ENCODE data around the gene KANSL1L.
A peak's percentile ranks its signal among the peaks of the same experiment; 100 is the strongest.

Gene KANSL1L

DNA sequence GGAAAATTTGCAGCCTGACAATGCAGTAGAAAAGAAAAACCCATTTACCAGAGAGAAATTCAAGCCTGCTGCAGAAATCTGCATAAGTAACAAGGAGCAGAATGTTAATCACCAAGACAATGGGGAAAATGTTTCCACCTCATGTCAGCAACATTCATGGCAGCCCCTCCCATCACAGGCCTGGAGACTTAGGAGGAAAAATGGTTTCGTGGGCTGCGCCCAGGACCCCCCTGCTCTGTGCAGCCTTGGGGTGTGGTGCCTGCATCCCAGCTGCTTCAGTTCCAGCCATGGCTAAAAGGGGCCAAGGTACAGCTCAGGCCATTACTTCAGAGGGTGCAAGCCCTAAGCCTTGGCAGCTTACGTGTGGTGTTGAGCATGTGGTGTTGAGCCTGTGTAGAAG is 115.4 kb downstream of the KANSL1L start:
- no peak for DNase-seq

DNA sequence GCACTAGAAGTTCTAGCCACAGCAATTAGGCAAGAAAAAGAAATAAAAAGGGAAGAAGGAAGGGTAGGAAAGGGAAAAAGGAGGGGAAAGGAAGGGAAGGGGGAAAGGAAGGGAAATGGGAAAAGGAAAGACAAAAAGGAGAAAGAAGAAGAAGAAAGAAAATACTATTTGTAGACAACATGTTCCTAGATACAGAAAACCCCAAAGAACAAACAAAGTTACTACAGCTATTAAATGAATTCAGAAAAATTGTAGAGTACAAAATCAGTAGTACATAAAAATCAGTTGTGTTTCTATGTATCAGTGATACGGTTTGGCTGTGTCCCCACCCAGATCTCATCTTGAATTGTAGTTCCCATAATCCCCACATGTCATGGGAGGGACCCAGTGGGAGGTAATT is 116.5 kb downstream of the KANSL1L start:
- DNase-seq: no peak

DNA sequence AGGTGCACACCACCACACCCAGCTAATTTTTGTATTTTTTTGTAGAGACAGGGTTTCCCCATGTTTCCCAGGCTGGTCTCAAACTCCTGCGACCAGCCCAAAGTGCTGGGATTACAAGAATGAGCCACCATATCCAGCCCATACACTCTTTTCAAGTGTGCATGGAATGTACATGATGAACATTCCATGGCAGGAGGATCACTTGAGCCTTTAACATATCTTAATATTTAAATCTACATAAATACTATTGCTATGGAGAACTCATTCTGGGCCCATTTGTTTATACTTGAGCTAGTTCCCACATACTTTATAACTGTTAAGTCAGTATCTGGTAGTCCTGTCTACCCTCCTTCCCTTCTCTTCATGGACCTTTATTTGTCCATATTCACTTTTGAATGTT is 120.3 kb downstream of the KANSL1L start:
- DNase-seq: no peak

DNA sequence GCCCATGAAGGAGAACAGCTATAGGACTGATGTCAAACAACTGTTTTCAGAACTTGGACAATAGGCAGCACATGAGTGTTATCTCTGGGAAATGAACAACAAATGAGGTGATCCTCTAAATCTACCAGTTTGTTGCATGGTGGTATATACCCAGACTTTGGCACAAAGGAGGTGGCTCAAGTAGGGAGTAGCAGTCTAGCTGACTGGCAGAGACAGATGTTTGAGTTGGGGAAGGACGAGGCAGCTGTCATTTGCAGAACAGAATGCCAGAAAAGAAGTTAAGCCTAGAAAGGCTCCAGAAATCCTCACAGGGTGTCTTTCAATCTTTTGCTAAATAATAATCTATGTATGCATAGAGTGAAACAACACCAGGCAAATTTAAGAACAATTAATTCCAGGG is 121.4 kb downstream of the KANSL1L start:
- no peak for DNase-seq

DNA sequence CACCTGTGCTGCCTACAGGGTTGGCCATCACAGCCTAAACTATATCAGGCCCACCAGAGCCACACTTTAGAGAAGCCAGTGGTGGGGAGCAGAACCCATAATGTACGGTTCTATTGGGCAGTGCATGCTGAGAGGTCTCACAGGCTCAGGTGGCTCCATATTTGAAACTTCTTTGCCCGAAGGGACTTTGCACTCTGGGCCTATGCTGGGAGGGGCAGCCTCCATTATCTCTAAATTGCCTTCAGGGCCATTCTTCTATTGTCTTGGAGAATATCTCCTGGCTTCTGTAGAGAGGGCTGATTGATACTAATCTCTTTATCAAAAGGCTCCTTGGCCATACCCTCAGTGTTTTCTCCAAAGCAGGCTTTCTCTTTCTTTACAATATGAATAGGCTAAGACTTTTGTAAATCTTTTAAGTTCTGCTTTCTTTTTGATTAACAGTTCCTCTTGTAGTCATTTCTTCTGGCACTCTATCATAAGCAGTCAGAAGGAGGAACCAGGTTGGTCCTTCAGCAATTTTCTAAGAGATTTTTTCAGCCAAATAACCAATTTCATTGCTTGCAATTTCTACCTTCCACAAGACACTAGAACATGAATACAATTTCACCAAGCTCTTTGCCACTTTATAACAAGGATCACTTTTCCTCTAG is 124.2 kb downstream of the KANSL1L start:
- DNase-seq: no peak

DNA sequence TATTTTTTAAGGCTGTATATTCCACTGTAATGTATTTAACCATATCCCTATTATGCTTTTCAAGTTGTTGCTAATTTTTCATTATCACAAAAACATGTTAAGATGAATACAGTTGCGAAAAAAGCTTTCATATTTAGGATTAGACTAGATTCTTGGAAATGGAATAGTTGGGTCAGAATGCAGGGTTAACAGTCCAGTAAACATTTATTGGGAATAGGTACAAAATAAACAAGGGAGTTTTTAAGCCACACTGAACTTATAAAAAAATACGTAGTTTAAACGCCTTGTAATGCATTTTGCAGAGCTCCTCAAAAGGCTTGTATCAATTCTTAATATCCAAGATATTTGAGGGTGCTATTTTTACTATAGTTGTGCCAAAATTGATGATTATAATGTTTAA is 133.1 kb downstream of the KANSL1L start:
- DNase-seq: no peak

DNA sequence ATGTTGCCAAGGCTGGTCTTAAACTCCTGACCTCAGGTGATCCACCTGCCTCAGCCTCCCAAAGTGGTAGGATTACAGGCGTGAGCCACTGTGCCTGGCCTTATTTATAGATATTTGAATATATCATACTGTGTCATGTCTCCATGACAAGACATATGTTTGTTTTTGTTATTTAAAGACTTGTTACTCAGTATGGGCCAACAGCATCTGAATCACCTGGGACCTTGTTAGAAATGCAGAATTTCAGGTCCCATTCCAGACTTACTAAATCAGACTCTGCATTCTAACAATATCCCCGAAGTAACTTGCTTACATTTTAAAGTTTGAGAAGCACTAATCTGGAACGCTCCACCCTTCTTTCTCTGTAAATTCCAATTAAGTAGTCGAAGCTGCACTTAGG is 135.5 kb downstream of the KANSL1L start:
- DNase-seq: no peak

DNA sequence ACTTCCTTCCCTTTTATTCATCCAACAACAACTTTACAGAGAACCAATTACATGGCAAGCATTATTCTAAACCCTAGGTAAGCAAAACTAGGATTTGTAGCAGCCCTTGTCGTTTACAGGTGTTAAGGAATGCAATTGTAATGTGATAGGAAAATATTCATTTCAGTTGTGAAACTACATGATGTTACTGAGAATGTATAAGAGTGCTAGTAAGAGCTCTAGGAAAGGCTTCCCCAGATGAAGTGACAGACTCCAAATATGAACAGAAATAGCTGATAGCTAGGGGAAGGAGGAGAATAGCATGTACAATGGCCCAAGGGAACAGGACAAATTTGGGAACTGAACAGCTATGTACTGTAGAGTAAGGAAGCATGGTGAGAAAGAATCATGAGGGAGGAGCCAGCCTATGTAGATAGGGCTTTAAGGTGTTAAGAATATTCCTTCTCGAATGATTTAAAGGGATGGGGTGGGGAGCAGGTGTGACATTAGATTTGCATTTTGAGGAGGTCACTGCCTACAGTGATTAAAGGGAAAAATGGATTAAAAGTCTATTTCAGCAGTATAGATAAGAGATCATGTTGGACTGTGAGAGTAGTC is 137.0 kb downstream of the KANSL1L start:
- no peak for DNase-seq

DNA sequence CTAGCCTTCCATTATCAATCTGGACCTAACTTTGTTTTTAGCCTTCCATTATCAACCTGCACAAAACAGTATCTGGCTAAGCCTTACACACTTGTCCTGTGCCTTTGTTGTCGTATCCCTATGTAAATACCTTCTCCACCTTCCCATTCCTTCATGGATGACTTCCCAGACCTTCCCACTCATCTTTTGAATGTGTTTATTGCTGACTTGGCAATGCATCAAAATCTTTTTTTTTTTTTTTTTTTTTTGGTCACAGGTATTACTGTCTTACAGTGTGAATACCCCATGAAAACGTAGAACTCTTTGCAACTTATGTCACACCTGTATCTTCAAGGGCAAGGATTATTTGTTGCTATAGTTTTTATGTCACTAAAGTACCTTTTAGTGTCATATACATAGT is 143.0 kb downstream of the KANSL1L start:
- DNase-seq: no peak

DNA sequence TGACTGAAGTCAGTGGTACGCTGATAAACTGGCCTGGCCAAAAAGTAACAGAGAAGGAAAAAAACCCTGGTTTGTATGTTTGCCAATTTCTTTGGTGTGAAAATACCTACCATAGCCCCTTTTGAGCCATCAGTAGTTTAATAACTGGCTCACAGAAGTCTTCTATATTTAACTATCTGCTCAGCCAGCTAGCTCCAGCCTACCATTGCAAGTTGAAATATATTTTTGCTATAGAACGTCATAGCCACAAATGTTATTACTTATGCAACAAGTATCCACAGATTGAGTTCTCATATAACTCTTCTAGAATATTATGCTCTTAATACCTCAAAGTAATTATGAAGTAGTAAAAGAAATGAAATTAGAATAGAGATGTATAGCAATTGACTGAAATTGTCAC is 143.6 kb downstream of the KANSL1L start:
- no peak for DNase-seq

DNA sequence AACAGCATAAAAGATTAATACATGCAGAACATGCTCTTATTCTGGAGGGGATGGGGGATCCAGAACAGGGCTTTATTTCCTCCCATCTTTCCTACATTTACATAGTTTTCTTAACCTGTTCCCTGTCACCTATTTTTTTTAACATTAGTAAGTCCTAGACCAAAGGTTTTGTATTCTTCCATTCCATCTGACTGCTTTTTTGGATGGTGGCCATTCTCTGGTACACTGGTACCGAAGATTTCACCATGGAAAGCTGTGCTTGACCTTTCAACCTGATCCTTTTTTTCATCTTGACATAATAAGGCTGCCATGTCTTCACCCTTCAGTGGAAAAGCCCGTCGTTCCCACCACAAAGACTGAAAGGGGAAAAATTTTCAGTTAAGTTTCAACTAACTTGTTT is 148.4 kb downstream of the KANSL1L start:
- no peak for DNase-seq

DNA sequence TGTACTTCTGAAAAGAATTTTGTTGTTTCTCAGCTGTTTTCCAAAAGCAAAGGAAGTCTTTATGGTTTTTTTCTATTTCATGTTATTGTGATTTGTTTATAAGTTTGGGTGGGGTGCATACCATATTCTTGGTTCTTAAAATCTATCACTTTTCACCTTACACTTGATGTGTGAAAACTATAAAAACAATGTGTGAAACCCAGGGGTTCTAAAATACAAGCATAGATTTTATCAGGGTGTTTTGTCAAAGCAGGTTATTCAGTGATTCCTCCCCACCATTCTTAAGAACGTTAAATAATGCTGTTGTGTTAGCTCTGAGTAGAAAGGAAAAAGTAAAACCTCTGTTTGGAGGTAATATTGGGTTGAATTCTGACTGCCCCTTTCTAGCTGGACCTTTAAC is 151.1 kb downstream of the KANSL1L start:
- DNase-seq: no peak

DNA sequence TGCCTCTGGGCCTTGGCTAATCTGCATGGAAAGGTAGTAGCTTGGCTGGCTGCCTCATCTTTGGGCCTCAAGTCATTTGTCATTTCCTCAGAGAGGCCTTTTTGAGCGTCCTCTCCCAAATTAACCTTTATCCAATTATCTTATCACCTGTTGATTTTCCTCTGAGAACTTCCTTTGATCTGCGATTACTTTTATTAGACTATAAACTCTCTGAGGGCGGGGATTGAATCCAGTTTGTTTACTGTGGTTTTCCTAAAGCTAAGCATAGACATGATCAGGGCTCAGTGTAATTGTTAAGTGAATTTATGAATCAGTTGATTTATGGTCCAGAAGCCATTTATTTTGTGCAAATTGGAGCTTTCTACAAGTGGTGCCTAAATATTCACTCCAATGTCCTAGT is 161.3 kb downstream of the KANSL1L start:
- DNase-seq: no peak

DNA sequence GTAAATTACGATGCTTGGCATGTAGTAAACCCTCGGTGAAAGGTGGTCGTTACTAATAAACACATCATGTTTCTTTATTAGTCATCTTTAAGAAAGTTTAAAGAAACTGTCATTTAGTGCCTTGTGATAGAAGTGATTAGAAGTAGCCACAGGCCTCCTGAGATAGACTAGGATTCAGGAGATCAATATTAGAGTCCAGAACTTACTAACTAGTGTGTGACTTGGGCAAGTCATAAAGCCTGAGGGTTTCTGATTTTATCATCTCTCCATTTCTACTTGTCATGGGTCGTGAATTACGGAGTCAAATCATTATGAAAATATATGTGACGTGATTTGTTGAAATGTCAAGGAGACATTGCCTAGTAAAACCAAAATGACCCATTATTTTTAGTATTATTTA is 162.1 kb downstream of the KANSL1L start:
- DNase-seq: no peak

DNA sequence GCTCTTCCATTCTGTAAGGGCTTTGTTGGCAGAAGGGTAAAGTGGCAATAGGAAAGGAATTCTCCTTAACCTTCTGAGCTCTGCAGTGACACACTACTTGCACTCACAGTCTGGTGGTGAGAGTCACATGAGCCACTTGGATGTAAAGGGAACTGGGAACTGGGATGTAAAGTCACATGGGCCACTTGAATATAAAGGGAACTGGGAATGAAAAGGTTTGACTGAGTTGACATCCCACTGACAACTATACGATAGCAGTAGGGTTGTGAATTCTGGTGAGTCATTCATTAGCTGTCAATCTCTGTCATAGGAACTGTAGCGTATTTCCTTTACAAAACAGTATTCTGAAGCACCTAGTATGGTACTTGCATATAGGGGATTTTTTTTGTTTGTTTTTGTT is 163.3 kb downstream of the KANSL1L start:
- no peak for DNase-seq

DNA sequence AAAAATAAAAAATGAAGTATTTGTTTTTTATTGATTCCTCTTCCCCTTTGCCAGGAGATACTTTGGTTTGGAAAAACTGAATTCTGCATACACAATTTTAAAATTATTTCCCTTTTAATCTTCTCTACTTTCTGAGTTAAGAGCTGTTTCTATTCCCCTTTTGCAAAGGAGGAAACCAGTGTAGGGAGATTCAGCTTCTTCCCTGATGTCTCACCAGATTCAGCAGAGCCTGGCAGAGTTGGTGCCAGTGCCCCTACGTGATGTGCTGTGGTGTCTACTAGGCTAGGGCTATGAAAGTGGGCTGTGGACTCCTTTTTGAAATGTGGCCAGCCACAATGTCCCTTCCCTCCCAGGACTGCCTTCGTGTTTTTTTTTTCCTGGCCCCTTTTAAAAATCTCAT is 166.3 kb downstream of the KANSL1L start:
- DNase-seq: no peak

DNA sequence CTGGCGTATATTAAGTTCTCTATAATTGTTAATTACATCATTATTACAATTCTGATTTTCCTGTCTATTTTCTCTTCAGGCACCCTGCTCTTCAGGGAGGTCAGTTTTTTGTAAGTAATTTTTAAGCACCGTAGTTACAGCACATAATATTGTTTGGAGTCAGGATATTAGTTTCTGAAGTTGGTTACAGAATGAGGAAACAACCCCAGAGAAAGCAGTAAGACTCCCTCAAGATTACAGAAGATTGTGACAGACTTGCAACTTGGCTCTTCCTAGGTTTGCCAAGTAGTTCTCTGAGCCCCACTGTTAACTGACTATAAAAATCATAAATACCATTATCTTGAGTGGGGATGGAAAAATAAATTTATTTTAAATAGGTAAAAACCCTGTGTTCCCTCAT is 167.8 kb downstream of the KANSL1L start:
- no peak for DNase-seq

DNA sequence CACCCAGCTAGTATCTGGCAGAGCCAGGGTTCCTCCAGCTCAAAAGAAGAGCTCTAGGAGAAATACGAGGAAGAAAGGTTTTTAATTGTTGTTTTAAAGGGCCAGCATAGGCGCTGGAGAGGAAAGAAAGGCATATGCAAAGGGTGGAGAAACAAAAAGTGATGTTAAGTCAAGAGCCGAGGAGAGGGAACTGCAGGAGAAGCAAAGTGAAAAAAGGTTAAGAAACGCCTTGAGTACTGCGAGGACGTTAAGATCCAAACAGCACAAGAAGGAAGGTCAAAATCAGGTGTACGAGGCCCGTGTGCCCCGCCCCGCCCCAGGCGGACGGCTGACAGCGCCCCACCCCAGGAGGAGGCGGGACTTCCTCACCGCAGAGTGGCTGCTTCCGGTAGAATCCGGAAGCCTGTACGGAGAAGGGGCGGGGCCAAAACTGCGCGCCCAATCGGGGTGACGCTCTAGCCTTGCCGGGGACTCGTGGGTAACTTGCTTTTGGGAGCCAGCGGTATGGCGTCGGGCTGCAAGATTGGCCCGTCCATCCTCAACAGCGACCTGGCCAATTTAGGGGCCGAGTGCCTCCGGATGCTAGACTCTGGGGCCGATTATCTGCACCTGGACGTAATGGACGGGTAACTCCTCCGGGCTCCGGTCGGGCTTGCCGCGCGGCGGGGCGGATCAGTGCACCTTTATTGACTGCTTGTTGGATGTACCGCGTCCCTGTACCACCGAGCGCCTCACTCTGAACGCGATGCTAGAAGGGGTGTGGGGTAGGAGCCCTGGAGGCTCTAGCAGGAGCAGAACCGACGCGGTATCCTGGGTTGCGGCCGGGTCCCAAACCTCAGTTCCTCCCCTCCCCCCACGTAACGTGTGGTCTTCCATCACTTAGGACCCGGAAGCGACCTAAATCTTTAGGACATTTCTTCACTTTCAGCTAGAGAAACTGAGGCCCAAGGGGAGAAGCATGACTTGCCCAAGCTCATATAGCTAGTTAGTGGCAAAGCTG is 168.8 kb downstream of the KANSL1L start, which contains the start of gene RPE:
Gene RPE, plus strand, starts transcription at position 481 of the 1,000 bp plus-strand sequence. Its CDS starts 24 bp downstream, at position 505.
- DNase-seq: peak; percentile 96

DNA sequence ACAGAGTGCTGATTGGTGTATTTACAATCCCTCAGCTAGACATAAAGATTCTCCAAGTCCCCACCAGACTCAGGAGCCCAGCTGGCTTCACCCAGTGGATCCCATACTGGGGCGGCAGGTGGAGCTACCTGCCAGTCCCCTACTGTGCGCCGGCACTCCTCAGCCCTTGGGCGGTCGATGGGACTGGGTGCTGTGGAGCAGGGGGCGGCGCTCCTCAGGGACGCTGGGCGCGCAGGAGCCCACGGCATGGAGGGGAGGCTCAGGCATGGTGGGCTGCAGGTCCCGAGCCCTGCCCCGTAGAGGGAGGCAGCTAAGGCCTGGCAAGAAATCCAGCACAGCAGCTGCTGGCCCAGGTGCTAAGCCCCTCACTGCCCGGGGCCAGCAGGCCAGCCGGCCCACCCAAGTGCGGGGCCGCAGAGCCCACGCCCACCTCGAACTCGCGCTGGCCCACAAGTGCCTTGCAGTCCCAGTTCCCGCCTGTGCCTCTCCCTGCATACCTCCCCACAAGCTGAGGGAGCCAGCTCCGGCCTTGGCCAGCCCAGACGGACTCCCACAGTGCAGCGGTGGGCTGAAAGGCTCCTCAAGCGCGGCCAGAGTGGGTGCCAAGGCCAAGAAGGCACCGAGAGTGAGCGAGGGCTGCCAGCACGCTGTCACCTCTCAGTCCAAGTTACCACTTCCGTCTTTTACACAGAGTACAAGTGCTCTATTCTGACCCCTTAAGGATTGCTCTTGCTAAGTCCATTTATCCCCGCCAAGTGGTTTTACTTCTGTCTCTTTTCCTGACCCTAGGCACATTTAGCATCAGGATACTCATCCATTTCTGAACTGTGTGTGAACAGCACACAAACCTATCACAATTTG is 170.5 kb downstream of the KANSL1L start:
- no peak for DNase-seq

DNA sequence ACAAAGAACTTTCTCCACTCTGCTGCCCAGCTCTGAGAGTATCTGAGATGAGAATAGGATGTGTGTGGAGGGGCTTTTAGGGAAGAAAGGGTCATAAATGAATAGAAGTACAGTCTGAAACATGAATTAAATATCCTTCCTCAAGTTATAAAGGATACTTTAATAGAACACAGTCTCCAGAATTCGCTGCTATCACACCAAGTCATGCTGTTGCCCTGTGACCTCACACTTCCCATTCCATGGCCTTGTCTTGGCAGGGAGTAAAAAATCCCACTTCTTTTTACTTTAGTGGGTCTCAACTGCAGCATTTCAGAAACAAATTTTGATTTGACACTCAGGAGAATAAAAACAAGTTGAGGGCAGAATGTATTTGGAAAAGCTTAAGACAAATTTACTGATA is 172.6 kb downstream of the KANSL1L start:
- no peak for DNase-seq

DNA sequence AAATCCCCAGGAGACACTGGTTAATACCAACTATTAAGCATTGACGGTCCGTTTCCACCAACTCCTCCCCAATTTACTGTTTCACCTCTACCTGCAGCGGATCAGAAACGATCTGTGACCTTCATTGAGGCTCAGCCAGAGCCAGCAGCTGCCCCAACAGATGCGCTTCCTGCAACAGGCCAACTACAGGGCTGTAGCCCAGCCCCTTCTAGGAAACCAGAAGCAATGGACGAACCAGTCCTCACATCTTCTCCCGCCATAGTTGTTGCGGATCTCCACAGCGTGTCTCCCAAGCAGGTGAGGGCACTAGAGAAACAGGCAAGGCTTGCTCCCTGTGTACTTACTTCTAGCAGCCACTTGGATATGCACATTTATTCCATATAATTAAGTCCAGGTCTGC is 177.2 kb downstream of the KANSL1L start:
- no peak for DNase-seq

DNA sequence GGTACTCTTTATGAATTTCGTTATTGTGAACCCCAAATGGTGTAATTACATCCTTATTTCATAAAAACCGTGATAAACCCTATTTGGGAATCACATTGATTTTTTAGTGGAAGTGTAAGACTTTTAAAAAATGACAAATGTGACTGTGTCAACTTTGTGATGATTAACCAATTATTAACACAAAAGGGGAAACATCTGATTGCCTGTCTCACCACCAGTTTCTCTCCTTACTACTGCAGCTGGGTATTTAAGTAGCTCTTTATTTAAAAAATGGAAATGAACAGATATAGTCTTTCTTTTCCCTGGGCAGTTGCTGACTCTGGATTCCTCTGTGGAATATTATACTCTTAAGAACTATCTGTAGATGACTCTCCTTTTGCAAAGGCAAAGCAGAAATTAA is 180.4 kb downstream of the KANSL1L start:
- no peak for DNase-seq

DNA sequence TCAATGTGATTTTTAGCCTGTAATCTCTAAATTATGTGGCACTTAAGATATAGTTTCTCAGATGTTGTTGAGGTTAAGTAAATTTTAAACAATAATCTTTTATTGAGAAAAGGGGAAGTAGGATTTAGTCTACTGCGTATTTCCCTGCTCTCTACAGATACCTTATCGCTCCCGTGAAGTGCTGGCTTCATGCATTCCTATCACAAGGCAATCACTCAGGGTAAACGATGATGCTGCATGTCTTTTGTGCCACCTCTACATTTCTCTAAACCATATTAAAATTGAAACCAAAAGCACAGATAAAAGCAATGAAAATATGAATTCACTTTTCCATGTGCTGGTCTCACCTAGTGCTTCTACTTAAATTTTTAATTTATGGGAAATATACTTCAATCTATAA is 183.2 kb downstream of the KANSL1L start:
- DNase-seq: no peak
